ENCODE results near the gene RAB3IL1. TPM values are rescaled to one million over a fixed set of nuclear protein-coding genes. Genes with fewer than 3 reads are reported as not detected.

RAB3IL1 gene
- total RNA-seq, 1 experiment from 2014 or later = 3.0 TPM

GRCh38 chr11:61862714-61863547, 54.4 kb downstream of the RAB3IL1 start:
- no peaks in the 10 kb centered on the region for H3K9me3 ChIP-seq (replicated peaks)
- H3K4me1 ChIP-seq (replicated peaks) = no peaks in the 10 kb centered on the region
- no peak overlapping the region for H3K4me3 ChIP-seq
- no peak for DNase-seq (ENCODE audit: low read depth in 1 of 2, low spot score in 2 of 2)
- H3K27me3 ChIP-seq (replicated peaks) = no peaks in the 10 kb centered on the region
- no peak overlapping the region for H3K27ac ChIP-seq
- H3K36me3 ChIP-seq = no peaks in the 10 kb centered on the region

GRCh38 chr11:61861634-61862033, 55.7 kb downstream of the RAB3IL1 start:
- H3K27me3 ChIP-seq (replicated peaks) = no peaks in the 10 kb centered on the region
- no peaks in the 10 kb centered on the region for H3K36me3 ChIP-seq
- no peak overlapping the region for H3K27ac ChIP-seq
- H3K4me1 ChIP-seq (replicated peaks) = no peaks in the 10 kb centered on the region
- H3K9me3 ChIP-seq (replicated peaks) = no peaks in the 10 kb centered on the region
- no peak overlapping the region for H3K4me3 ChIP-seq
- DNase-seq (ENCODE audit: low read depth in 1 of 2, low spot score in 2 of 2) = no peak

GRCh38 chr11:61860054-61860903, 57.1 kb downstream of the RAB3IL1 start:
- DNase-seq (ENCODE audit: low read depth in 1 of 2, low spot score in 2 of 2) = no peak
- H3K4me1 ChIP-seq (replicated peaks) = no peaks in the 10 kb centered on the region
- no peaks in the 10 kb centered on the region for H3K9me3 ChIP-seq (replicated peaks)
- H3K27ac ChIP-seq = no peak overlapping the region
- no peaks in the 10 kb centered on the region for H3K27me3 ChIP-seq (replicated peaks)
- H3K36me3 ChIP-seq = no peaks in the 10 kb centered on the region
- no peak overlapping the region for H3K4me3 ChIP-seq

GRCh38 chr11:61855939-61856680, 61.3 kb downstream of the RAB3IL1 start:
- H3K27me3 ChIP-seq (replicated peaks) = no peaks in the 10 kb centered on the region
- no peak overlapping the region for H3K27ac ChIP-seq
- no peaks in the 10 kb centered on the region for H3K4me1 ChIP-seq (replicated peaks)
- DNase-seq (ENCODE audit: low read depth in 1 of 2, low spot score in 2 of 2) = no peak
- H3K4me3 ChIP-seq = no peak overlapping the region
- H3K9me3 ChIP-seq (replicated peaks) = no peaks in the 10 kb centered on the region
- no peaks in the 10 kb centered on the region for H3K36me3 ChIP-seq

- Histone ChIP-seq H3K9me3 (replicated peaks) (no peaks in the 10 kb centered on the region), H3K36me3 (no peaks in the 10 kb centered on the region), H3K4me3 (no peak overlapping the region), H3K4me1 (replicated peaks) (no peaks in the 10 kb centered on the region), H3K27ac (no peak overlapping the region), H3K27me3 (replicated peaks) (no peaks in the 10 kb centered on the region)
- DNase-seq (ENCODE audit: low read depth in 1 of 2, low spot score in 2 of 2) = no peak
Observed at GRCh38 chr11:61854966-61855714, 62.2 kb downstream of the RAB3IL1 start.

- Histone ChIP-seq H3K27me3 (replicated peaks) (no peaks in the 10 kb centered on the region), H3K36me3 (no peaks in the 10 kb centered on the region), H3K27ac (no peak overlapping the region), H3K9me3 (replicated peaks) (no peaks in the 10 kb centered on the region), H3K4me3 (no peak overlapping the region), H3K4me1 (replicated peaks) (no peaks in the 10 kb centered on the region)
- DNase-seq (ENCODE audit: low read depth in 1 of 2, low spot score in 2 of 2) = no peak
Observed at GRCh38 chr11:61854206-61854895, 63.0 kb downstream of the RAB3IL1 start.

- no peak for DNase-seq (ENCODE audit: low read depth in 1 of 2, low spot score in 2 of 2)
- Histone ChIP-seq H3K27me3 (replicated peaks) (no peaks in the 10 kb centered on the region), H3K36me3 (no peaks in the 10 kb centered on the region), H3K4me1 (replicated peaks) (no peaks in the 10 kb centered on the region), H3K9me3 (replicated peaks) (no peaks in the 10 kb centered on the region), H3K4me3 (no peak overlapping the region), H3K27ac (no peak overlapping the region)
Observed at GRCh38 chr11:61853698-61854169, 63.6 kb downstream of the RAB3IL1 start.

GRCh38 chr11:61851900-61852295, 65.5 kb downstream of the RAB3IL1 start:
- H3K9me3 ChIP-seq (replicated peaks) = no peaks in the 10 kb centered on the region
- no peak for DNase-seq (ENCODE audit: low read depth in 1 of 2, low spot score in 2 of 2)
- H3K4me1 ChIP-seq (replicated peaks) = no peaks in the 10 kb centered on the region
- no peaks in the 10 kb centered on the region for H3K36me3 ChIP-seq
- no peak overlapping the region for H3K27ac ChIP-seq
- H3K27me3 ChIP-seq (replicated peaks) = no peaks in the 10 kb centered on the region
- H3K4me3 ChIP-seq = no peak overlapping the region

- no peak for DNase-seq (ENCODE audit: low read depth in 1 of 2, low spot score in 2 of 2)
- H3K36me3 ChIP-seq = no peaks in the 10 kb centered on the region
- H3K27ac ChIP-seq = no peak overlapping the region
- H3K4me1 ChIP-seq (replicated peaks) = no peaks in the 10 kb centered on the region
- H3K4me3 ChIP-seq = no peak overlapping the region
- no peaks in the 10 kb centered on the region for H3K27me3 ChIP-seq (replicated peaks)
- H3K9me3 ChIP-seq (replicated peaks) = no peaks in the 10 kb centered on the region
Observed at GRCh38 chr11:61851113-61851899, 66.1 kb downstream of the RAB3IL1 start.

- H3K4me1 ChIP-seq (replicated peaks) = no peaks in the 10 kb centered on the region
- H3K27ac ChIP-seq = no peak overlapping the region
- H3K27me3 ChIP-seq (replicated peaks) = no peaks in the 10 kb centered on the region
- no peaks in the 10 kb centered on the region for H3K36me3 ChIP-seq
- DNase-seq (ENCODE audit: low read depth in 1 of 2, low spot score in 2 of 2) = no peak
- H3K4me3 ChIP-seq = no peak overlapping the region
- no peaks in the 10 kb centered on the region for H3K9me3 ChIP-seq (replicated peaks)
Observed at GRCh38 chr11:61850687-61851086, 66.7 kb downstream of the RAB3IL1 start.

- H3K36me3 ChIP-seq = no peaks in the 10 kb centered on the region
- no peak overlapping the region for H3K4me3 ChIP-seq
- H3K4me1 ChIP-seq (replicated peaks) = no peaks in the 10 kb centered on the region
- DNase-seq (ENCODE audit: low read depth in 1 of 2, low spot score in 2 of 2) = no peak
- H3K9me3 ChIP-seq (replicated peaks) = no peaks in the 10 kb centered on the region
- H3K27ac ChIP-seq = no peak overlapping the region
- no peaks in the 10 kb centered on the region for H3K27me3 ChIP-seq (replicated peaks)
Observed at GRCh38 chr11:61848631-61849030, 68.7 kb downstream of the RAB3IL1 start.

GRCh38 chr11:61847914-61848581, 69.3 kb downstream of the RAB3IL1 start:
- H3K27me3 ChIP-seq (replicated peaks) = no peaks in the 10 kb centered on the region
- no peak overlapping the region for H3K4me3 ChIP-seq
- H3K4me1 ChIP-seq (replicated peaks) = no peaks in the 10 kb centered on the region
- no peak overlapping the region for H3K27ac ChIP-seq
- H3K36me3 ChIP-seq = no peaks in the 10 kb centered on the region
- no peaks in the 10 kb centered on the region for H3K9me3 ChIP-seq (replicated peaks)
- no peak for DNase-seq (ENCODE audit: low read depth in 1 of 2, low spot score in 2 of 2)

Measured in SJSA1 (cell line).